ENCODE measurements around the gene NOC4L.

DNA sequence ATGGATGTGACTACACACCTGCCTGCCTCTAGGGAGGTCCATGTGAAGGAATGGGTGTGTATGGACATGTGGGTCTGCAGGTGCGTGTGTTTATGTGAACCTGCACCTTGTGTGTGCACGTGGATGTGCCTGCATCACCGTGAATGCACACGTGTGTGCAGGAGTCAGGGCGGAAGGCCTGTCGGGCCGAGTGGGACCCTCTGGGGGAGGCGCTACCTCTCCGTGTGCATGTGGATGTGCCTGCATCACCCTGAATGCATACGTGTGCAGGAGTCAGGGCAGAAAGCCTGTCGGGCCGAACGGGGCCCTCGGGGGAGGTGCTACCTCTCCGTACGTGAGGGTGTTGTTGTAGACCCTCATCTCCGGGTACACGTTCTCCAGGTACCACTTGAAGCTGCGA, 56.5 kb downstream of the NOC4L start:
- TF ChIP-seq, protein P1, sequence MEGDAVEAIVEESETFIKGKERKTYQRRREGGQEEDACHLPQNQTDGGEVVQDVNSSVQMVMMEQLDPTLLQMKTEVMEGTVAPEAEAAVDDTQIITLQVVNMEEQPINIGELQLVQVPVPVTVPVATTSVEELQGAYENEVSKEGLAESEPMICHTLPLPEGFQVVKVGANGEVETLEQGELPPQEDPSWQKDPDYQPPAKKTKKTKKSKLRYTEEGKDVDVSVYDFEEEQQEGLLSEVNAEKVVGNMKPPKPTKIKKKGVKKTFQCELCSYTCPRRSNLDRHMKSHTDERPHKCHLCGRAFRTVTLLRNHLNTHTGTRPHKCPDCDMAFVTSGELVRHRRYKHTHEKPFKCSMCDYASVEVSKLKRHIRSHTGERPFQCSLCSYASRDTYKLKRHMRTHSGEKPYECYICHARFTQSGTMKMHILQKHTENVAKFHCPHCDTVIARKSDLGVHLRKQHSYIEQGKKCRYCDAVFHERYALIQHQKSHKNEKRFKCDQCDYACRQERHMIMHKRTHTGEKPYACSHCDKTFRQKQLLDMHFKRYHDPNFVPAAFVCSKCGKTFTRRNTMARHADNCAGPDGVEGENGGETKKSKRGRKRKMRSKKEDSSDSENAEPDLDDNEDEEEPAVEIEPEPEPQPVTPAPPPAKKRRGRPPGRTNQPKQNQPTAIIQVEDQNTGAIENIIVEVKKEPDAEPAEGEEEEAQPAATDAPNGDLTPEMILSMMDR (IDR thresholded peaks at IDR 0.05): no peak
- no peak for TF ChIP-seq POLR2A (IDR thresholded peaks at IDR 0.05)

Data from body of pancreas (tissue), 4 donors.